Trophoblast cell (in vitro differentiated cells and primary cell): ENCODE data around the gene AFAP1L1.

Source experiments
- DNase-seq, 2 donors: peaks; one replicate each; pipeline ENCODE4 v3.0.0-alpha.2; 2016
- H2AFZ ChIP-seq: 2 replicates; pipeline ENCODE4 v1.6.1; 2013; ENCODE audit warnings: low read length, moderate library complexity, mild to moderate bottlenecking; ENCODE audit not compliant: insufficient read depth, poor library complexity
- H2AK5ac ChIP-seq: 2 replicates; pipeline ENCODE4 v1.6.1; 2013; ENCODE audit warnings: mild to moderate bottlenecking, low read length
- H2BK120ac ChIP-seq: 2 replicates; pipeline ENCODE4 v1.6.1; 2013; ENCODE audit warnings: low read length, mild to moderate bottlenecking, moderate library complexity; ENCODE audit not compliant: insufficient read depth, poor library complexity
- H2BK12ac ChIP-seq: 2 replicates; pipeline ENCODE4 v1.6.1; 2013; ENCODE audit warnings: mild to moderate bottlenecking, low read length, moderate library complexity
- H2BK5ac ChIP-seq: 2 replicates; pipeline ENCODE4 v1.6.1; 2013; ENCODE audit warnings: low read length, low read depth, moderate library complexity, mild to moderate bottlenecking; ENCODE audit not compliant: poor library complexity
- H3K14ac ChIP-seq: 2 replicates; pipeline ENCODE4 v1.6.1; 2013; ENCODE audit warnings: mild to moderate bottlenecking, low read length
- H3K18ac ChIP-seq: 2 replicates; pipeline ENCODE4 v1.6.1; 2013; ENCODE audit warnings: mild to moderate bottlenecking, low read length
- H3K23ac ChIP-seq: 2 replicates; pipeline ENCODE4 v1.6.1; 2013; ENCODE audit warnings: low read length
- H3K27ac ChIP-seq: 2 replicates; pipeline ENCODE4 v1.5.1; 2013; ENCODE audit warnings: low read depth, mild to moderate bottlenecking, inconsistent platforms, low read length, moderate library complexity
- H3K27me3 ChIP-seq: 2 replicates; pipeline ENCODE4 v1.6.1; 2013; ENCODE audit warnings: inconsistent platforms, mild to moderate bottlenecking, low read length, moderate library complexity; ENCODE audit not compliant: insufficient read depth
- H3K36me3 ChIP-seq, 2 experiments: 1 replicate in 1 of 2; 2 replicates in 1 of 2; pipeline ENCODE4 v1.6.1; 2013; ENCODE audit warnings: low read length in 2 of 2, mild to moderate bottlenecking in 2 of 2, moderate library complexity in 1 of 2; ENCODE audit not compliant: insufficient read depth in 2 of 2, control insufficient read depth in 1 of 2
- H3K4ac ChIP-seq: 2 replicates; pipeline ENCODE4 v1.6.1; 2013; ENCODE audit warnings: low read depth, mild to moderate bottlenecking, low read length, moderate library complexity
- H3K4me1 ChIP-seq, 2 experiments: 1 replicate in 1 of 2; 2 replicates in 1 of 2; pipeline ENCODE4 v1.6.1; 2013; ENCODE audit warnings: low read length in 2 of 2, mild to moderate bottlenecking in 2 of 2, moderate library complexity in 1 of 2; ENCODE audit not compliant: insufficient read depth in 2 of 2, control insufficient read depth in 1 of 2
- H3K4me2 ChIP-seq: 2 replicates; pipeline ENCODE4 v1.6.1; 2013; ENCODE audit warnings: inconsistent platforms, mild to moderate bottlenecking, low read length, moderate library complexity
- H3K4me3 ChIP-seq: 2 replicates; pipeline ENCODE4 v1.5.1; 2013; ENCODE audit warnings: mild to moderate bottlenecking, low read depth, low read length, inconsistent platforms
- H3K79me1 ChIP-seq: one replicate; pipeline ENCODE4 v1.6.1; 2013; ENCODE audit warnings: low read length
- H3K79me2 ChIP-seq: 2 replicates; pipeline ENCODE4 v1.6.1; 2013; ENCODE audit warnings: low read length, mild to moderate bottlenecking; ENCODE audit not compliant: control insufficient read depth, insufficient read depth, poor library complexity
- H3K9ac ChIP-seq: 2 replicates; pipeline ENCODE4 v1.6.1; 2013; ENCODE audit warnings: mild to moderate bottlenecking, low read length
- H3K9me3 ChIP-seq: 2 replicates; pipeline ENCODE4 v1.6.1; 2013; ENCODE audit warnings: low read depth, mild to moderate bottlenecking, control low read depth, inconsistent platforms, low read length; ENCODE audit not compliant: insufficient read depth
- H4K12ac ChIP-seq: 2 replicates; pipeline ENCODE4 v1.6.1; 2013; ENCODE audit warnings: low read depth, mild to moderate bottlenecking, low read length, moderate library complexity
- H4K8ac ChIP-seq: 2 replicates; pipeline ENCODE4 v1.6.1; 2013; ENCODE audit warnings: low read depth, mild to moderate bottlenecking, low read length, moderate library complexity
- H4K91ac ChIP-seq: one replicate; pipeline ENCODE4 v1.6.1; 2013; ENCODE audit warnings: low read depth, mild to moderate bottlenecking, low read length, moderate library complexity
- WGBS: extraction: QIAGEN DNeasy Blood & Tissue Kit; methylation state at CpG from one replicate; pipeline ENCODE4 v1.1.7; 2013; ENCODE audit warnings: missing lambda C conversion rate; ENCODE audit not compliant: insufficient read length, insufficient coverage; ENCODE audit errors: extremely low coverage; 5-methylcytosine and 5-hydroxymethylcytosine counted together

AFAP1L1 gene

GRCh38 chr5:149348518-149348917 lies 76.9 kb downstream of the AFAP1L1 start:
- Histone ChIP-seq H3K79me2 (peaks cover 5% of the 10 kb centered on the region), H2AFZ (no peak overlapping the region), H2AK5ac (no peak overlapping the region), H3K79me1 (peaks cover 8% of the 10 kb centered on the region), H3K36me3 (peaks cover 12 to 29% of the 10 kb centered on the region in 2 experiments), H3K18ac (no peak overlapping the region), H3K23ac (no peak overlapping the region), H3K4me2 (no peak overlapping the region), H2BK5ac (no peak overlapping the region), H3K4me3 (no peak overlapping the region), H3K9me3 (no peaks in the 10 kb centered on the region), H2BK12ac (no peak overlapping the region), H4K91ac (no peak overlapping the region), H3K9ac (no peak overlapping the region), H3K27me3 (no peaks in the 10 kb centered on the region), H2BK120ac (no peak overlapping the region), H3K4ac (no peak overlapping the region), H4K12ac (no peak overlapping the region), H3K4me1 (peaks cover 2 to 5% of the 10 kb centered on the region in 2 experiments), H4K8ac (no peak overlapping the region), H3K27ac (no peak overlapping the region), H3K14ac (no peak overlapping the region)
- no CpG with 5 or more reads among the region's 1 CpG for WGBS
- peak in 1 of 2 donors; percentile 5 for DNase-seq

GRCh38 chr5:149349382-149349781 lies 77.7 kb downstream of the AFAP1L1 start:
- no peak overlapping the region for H2AFZ ChIP-seq
- no peak overlapping the region for H4K91ac ChIP-seq

DNA sequence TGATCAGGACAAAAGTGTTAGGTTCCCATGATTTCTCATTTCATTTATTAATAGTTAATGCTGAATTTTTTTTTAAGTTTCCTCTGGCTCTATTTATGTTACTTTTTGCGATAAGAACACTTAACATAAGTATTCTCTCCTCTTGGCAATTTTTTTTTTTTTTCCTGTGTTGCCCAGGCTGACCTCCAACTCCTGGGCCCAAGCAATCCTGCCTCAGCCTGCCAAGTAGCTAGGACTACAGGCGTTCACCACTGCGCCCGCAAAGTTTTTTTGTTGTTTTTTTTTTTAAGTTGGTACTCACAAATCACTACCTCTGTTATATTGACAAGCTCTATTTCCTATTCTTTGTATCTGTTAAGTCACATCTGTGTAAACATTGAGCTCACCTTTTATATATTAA lies 80.5 kb downstream of the AFAP1L1 start:
- Histone ChIP-seq H3K4ac (no peak overlapping the region), H2AFZ (no peak overlapping the region), H3K14ac (no peak overlapping the region), H3K4me3 (no peak overlapping the region), H3K79me2 (no peaks in the 10 kb centered on the region), H2BK12ac (no peak overlapping the region), H4K8ac (no peak overlapping the region), H3K23ac (no peak overlapping the region), H3K9ac (no peak overlapping the region), H3K4me1 (peaks cover 0 to 2% of the 10 kb centered on the region in 2 experiments), H2BK120ac (no peak overlapping the region), H2BK5ac (no peak overlapping the region), H3K4me2 (no peak overlapping the region), H3K18ac (no peak overlapping the region), H3K79me1 (no peaks in the 10 kb centered on the region), H4K12ac (no peak overlapping the region), H3K27me3 (no peaks in the 10 kb centered on the region), H3K27ac (no peak overlapping the region), H2AK5ac (no peak overlapping the region), H4K91ac (no peak overlapping the region), H3K36me3 (peaks cover 14 to 36% of the 10 kb centered on the region in 2 experiments), H3K9me3 (no peaks in the 10 kb centered on the region)
- no peak for DNase-seq
- WGBS = no CpG with 5 or more reads among the region's 4 CpGs

More at GRCh38 chr5:149349382-149349781, 77.7 kb downstream of the AFAP1L1 start:
- no peak overlapping the region for H2BK12ac ChIP-seq
- H3K79me2 ChIP-seq = peaks cover 5% of the 10 kb centered on the region
- H3K9me3 ChIP-seq = no peaks in the 10 kb centered on the region
- no peak overlapping the region for H3K4ac ChIP-seq
- no CpG with 5 or more reads among the region's 4 CpGs for WGBS
- no peak overlapping the region for H3K23ac ChIP-seq
- no peaks in the 10 kb centered on the region for H3K27me3 ChIP-seq
- H4K8ac ChIP-seq = no peak overlapping the region
- no peak overlapping the region for H4K12ac ChIP-seq
- no peak overlapping the region for H3K27ac ChIP-seq
- H2AK5ac ChIP-seq = no peak overlapping the region
- no peak overlapping the region for H2BK120ac ChIP-seq
- H2BK5ac ChIP-seq = no peak overlapping the region
- no peak overlapping the region for H3K4me3 ChIP-seq
- peaks cover 2 to 5% of the 10 kb centered on the region in 2 experiments for H3K4me1 ChIP-seq
- H3K9ac ChIP-seq = no peak overlapping the region
- no peak overlapping the region for H3K14ac ChIP-seq
- peaks cover 8% of the 10 kb centered on the region for H3K79me1 ChIP-seq
- no peak overlapping the region for H3K18ac ChIP-seq
- no peak for DNase-seq
- no peak overlapping the region for H3K4me2 ChIP-seq
- peaks cover 12 to 29% of the 10 kb centered on the region in 2 experiments for H3K36me3 ChIP-seq

DNA sequence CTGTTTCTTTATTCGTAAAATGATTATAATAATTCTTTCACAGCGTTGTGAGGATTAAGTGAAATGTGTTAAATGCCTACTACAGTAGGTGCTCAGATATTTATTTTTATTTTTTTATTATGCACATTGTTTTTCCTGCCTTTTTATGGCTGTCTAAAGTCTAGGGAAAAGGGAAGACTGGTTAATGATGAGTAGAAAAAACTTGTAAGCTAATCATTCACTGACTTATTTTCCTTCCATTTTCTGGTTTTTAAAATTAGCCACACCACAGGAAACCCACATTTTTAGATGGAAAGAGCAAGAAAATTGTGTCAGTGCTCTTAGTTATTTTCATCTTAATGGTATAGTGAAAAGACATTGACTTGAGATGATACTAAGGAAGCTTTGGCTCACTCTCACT lies 82.3 kb downstream of the AFAP1L1 start:
- no peaks in the 10 kb centered on the region for H3K27me3 ChIP-seq
- no peak overlapping the region for H2AK5ac ChIP-seq
- H3K27ac ChIP-seq = no peak overlapping the region
- H3K4me2 ChIP-seq = no peak overlapping the region
- no peak overlapping the region for H3K14ac ChIP-seq
- H3K4me1 ChIP-seq = peaks cover 6% of the 10 kb centered on the region in 2 experiments
- no peak overlapping the region for H3K23ac ChIP-seq
- no peak overlapping the region for H2BK5ac ChIP-seq
- H4K12ac ChIP-seq = no peak overlapping the region
- H2BK12ac ChIP-seq = no peak overlapping the region
- H3K36me3 ChIP-seq = peaks cover 12 to 29% of the 10 kb centered on the region in 2 experiments
- no peak overlapping the region for H4K8ac ChIP-seq
- H2BK120ac ChIP-seq = no peak overlapping the region
- H3K18ac ChIP-seq = no peak overlapping the region
- H3K4ac ChIP-seq = no peak overlapping the region
- no peak overlapping the region for H3K9ac ChIP-seq
- H3K79me1 ChIP-seq = peaks cover 2% of the 10 kb centered on the region
- no peak overlapping the region for H4K91ac ChIP-seq
- peaks cover 3% of the 10 kb centered on the region for H3K9me3 ChIP-seq
- DNase-seq = no peak
- no peak overlapping the region for H2AFZ ChIP-seq
- peaks cover 5% of the 10 kb centered on the region for H3K79me2 ChIP-seq
- WGBS = no CpG with 5 or more reads among the region's 2 CpGs
- no peak overlapping the region for H3K4me3 ChIP-seq
